Measurements from ENCODE around the gene ZBTB42. TPM values are rescaled to one million over a fixed set of nuclear protein-coding genes. Genes with fewer than 3 reads are reported as not detected.

ZBTB42 gene
- 10 to 100 TPM in 1 of 7 donors, 1 to 10 TPM in 6; 2.0 to 18.7 (median 4.1) TPM for total RNA-seq
- polyA plus RNA-seq: 1 to 10 TPM in 1 of 2 donors, under 1 TPM in 1; 0.42 to 1.8 TPM
- long read RNA-seq, donor 1, transcript ZBTB42-201 (1 exons, 3,800 nt): major isoform, 6 of 9 reads
- long read RNA-seq, donor 1, partial matches to known transcripts: 0 of 9 reads
- long read RNA-seq, donor 1, other reads (novel, unspliced or antisense): 1 of 9 reads
- long read RNA-seq, donor 2, transcript ZBTB42-201 (1 exons, 3,800 nt): major isoform, 5 of 5 reads
- long read RNA-seq, donor 2, partial matches to known transcripts: 0 of 5 reads
- long read RNA-seq, donor 2, other reads (novel, unspliced or antisense): 0 of 5 reads
- long read RNA-seq, donor 3, partial matches to known transcripts: 0 of 7 reads
- long read RNA-seq, donor 3, other reads (novel, unspliced or antisense): 4 of 7 reads

GRCh38 chr14:104800771-104801519 is at the start of gene ZBTB42:
TSS of gene ZBTB42 (plus strand) at chr14:104801101. CDS start at chr14:104801198, 97 bp downstream.
- no peaks in the 10 kb centered on the region for H3K9me3 ChIP-seq
- H3K4me3 ChIP-seq: peak within 1 kb of the TSS; percentile 56
- H3K4me1 ChIP-seq (ENCODE audit: insufficient read depth): peaks cover 11% of the 10 kb centered on the region
- H3K36me3 ChIP-seq: no peaks in the 10 kb centered on the region
- intact Hi-C loops (cut with DNase I): no loop called here
- no peak for TF ChIP-seq CTCF (IDR thresholded peaks at IDR 0.05)
- TF ChIP-seq EP300 (IDR thresholded peaks at IDR 0.05): no peak
- TF ChIP-seq POLR2A (IDR thresholded peaks at IDR 0.05): no peak
- WGBS, 3 donors: 2 to 4% (median 4%) methylated on average over 50 to 105 of the region's 105 CpGs
- peak within 1 kb of the TSS; percentile 89 to 96 for H3K27ac ChIP-seq
- H3K27me3 ChIP-seq: no peaks in the 10 kb centered on the region
- DNase-seq: peak; percentile 64 to 79 (median 70)

DNA sequence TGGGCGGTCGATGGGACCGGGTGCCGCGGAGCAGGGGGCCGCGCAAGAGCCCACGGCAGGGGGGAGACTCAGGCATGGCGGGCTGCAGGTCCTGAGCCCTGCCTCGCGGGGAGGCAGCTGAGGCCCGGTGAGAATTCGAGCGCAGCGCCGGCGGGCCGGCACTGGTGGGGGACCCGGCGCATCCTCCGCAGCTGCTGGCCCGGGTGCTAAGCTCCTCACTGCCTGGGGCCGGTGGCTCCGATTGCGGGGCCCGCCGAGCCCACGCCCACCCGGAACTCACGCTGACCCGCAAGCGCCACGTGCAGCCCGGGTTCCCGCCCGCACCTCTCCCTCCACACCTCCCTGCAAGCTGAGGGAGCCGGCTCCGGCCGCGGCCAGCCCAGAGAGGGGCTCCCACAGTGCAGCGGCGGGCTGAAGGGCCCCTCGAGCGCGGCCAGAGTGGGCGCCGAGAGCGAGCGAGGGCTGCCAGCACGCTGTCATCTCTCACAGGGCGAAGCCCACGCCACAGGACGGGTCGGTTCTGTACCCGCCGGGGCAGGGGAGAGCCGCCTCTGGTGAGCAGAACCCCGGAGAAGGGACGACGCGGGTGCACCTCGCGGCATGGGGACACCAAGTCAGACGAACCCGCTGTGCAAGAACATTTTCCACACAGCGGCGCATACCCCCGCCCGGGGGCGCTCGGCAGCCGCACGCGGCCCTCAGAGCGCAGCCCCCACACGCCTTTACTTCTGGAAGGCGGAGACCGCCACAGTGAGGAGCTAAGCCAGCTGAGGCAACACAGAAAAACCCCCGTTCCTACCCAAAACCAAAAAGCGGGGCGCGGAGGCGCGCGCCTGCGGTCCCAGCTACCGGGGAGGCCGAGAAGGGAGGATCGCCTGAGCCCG is 49.1 kb upstream of the ZBTB42 start:
- DNase-seq: peak in 4 of 5 donors; percentile 40 to 69 (median 67)
- Histone ChIP-seq H3K9me3 (no peaks in the 10 kb centered on the region), H3K27ac (peak overlapping the region in 1 of 2 donors; percentile 82), H3K4me3 (peak overlapping the region; percentile 94), H3K36me3 (no peaks in the 10 kb centered on the region), H3K27me3 (no peaks in the 10 kb centered on the region), H3K4me1 (ENCODE audit: insufficient read depth) (peaks cover 13% of the 10 kb centered on the region)
- WGBS, 3 donors: 74% methylated on average over 71 to 90 of the region's 90 CpGs
- TF ChIP-seq CTCF (IDR thresholded peaks at IDR 0.05) (no peak), EP300 (IDR thresholded peaks at IDR 0.05) (no peak), POLR2A (IDR thresholded peaks at IDR 0.05) (no peak)
- intact Hi-C loops (cut with DNase I): no loop called here

DNA sequence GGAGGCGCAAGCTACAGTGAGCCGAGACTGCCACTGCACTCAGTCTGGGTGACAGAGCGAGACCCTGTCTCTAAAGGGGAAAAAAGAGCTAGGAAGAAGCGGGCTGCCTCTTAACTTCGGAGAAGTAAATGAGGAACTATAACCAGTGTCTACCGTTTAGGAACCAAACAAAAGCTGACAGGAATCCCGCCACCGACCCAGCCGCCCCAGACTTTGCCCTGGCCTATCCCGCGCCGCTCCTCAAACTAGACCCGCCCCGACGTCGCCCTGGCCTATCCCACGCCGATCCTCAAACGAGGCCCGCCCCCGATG is 48.5 kb upstream of the ZBTB42 start:
- intact Hi-C loops (cut with DNase I): no loop called here

More for the DNA sequence above, 48.5 kb upstream of the ZBTB42 start:
- peak overlapping the region; percentile 94 for H3K4me3 ChIP-seq
- no peaks in the 10 kb centered on the region for H3K9me3 ChIP-seq
- H3K36me3 ChIP-seq: no peaks in the 10 kb centered on the region
- WGBS, 3 donors: 1 to 5% (median 4%) methylated on average over 21 of the region's 21 CpGs
- H3K27ac ChIP-seq: peak overlapping the region in 1 of 2 donors; percentile 82
- DNase-seq: no peak
- H3K4me1 ChIP-seq (ENCODE audit: insufficient read depth): peaks cover 13% of the 10 kb centered on the region
- TF ChIP-seq POLR2A (IDR thresholded peaks at IDR 0.05) (no peak), CTCF (IDR thresholded peaks at IDR 0.05) (no peak), EP300 (IDR thresholded peaks at IDR 0.05) (no peak)
- no peaks in the 10 kb centered on the region for H3K27me3 ChIP-seq

Measured in ovary (tissue), 10 donors.